Keratinocyte (primary cell): ENCODE results near the gene F11R. TPM values are rescaled to one million over a fixed set of nuclear protein-coding genes. Genes with fewer than 3 reads are reported as not detected.
"Not testable (repeated sequence)": the region's sequence is repeated elsewhere in the genome, so short reads cannot be mapped to it uniquely, and the experiment has no call there.

Source experiments
- DNase-seq: peaks from one replicate; pipeline ENCODE4 v3.0.0-alpha.2; 2011; ENCODE audit warnings: low read depth, missing footprints, low spot score
- FAIRE-seq: peaks from 2 replicates; lab custom pipeline; 2011; peaks lifted over from hg19 to GRCh38; lab: Jason Lieb, UNC
- H2AFZ ChIP-seq: 2 replicates; pipeline ENCODE4 v1.6.0; 2012; ENCODE audit warnings: low read length, control low read depth, inconsistent platforms; ENCODE audit not compliant: control insufficient read depth
- H3K27ac ChIP-seq: 2 replicates; pipeline ENCODE4 v1.5.1; 2011; ENCODE audit warnings: low read length; ENCODE audit not compliant: control insufficient read depth, insufficient read depth
- H3K27me3 ChIP-seq: 3 replicates; pipeline ENCODE4 v1.6.0; 2011; ENCODE audit warnings: low read length; ENCODE audit not compliant: control insufficient read depth, insufficient read depth; ENCODE audit errors: extremely low read depth
- H3K36me3 ChIP-seq, 2 experiments: 2 replicates in 1 of 2; 3 replicates in 1 of 2; pipeline ENCODE4 v1.5.1; 2011; ENCODE audit warnings: low read length in 2 of 2, mild to moderate bottlenecking in 1 of 2; ENCODE audit not compliant: control insufficient read depth in 2 of 2, insufficient read depth in 2 of 2; ENCODE audit errors: extremely low read depth in 1 of 2
- H3K4me1 ChIP-seq: 3 replicates; pipeline ENCODE4 v1.5.1; 2011; ENCODE audit warnings: low read length; ENCODE audit not compliant: control insufficient read depth, insufficient read depth; ENCODE audit errors: extremely low read depth
- H3K4me2 ChIP-seq: 3 replicates; pipeline ENCODE4 v1.6.0; 2011; ENCODE audit warnings: low read depth, low read length; ENCODE audit not compliant: control insufficient read depth, insufficient read depth; ENCODE audit errors: extremely low read depth
- H3K4me3 ChIP-seq, 3 experiments: fragments of 200-600 bp in 1 of 3; sonication (generic) in 1 of 3; 2 replicates in 2 of 3; 3 replicates in 1 of 3; pipeline ENCODE4 v1.5.1; 2011 to 2016; ENCODE audit warnings: low read length in 3 of 3, mild to moderate bottlenecking in 3 of 3, control low read depth in 2 of 3, inconsistent platforms in 1 of 3, low read depth in 1 of 3, mixed read lengths in 1 of 3, mixed run types in 1 of 3, moderate library complexity in 1 of 3; ENCODE audit not compliant: control insufficient read depth in 2 of 3, insufficient read depth in 2 of 3; ENCODE audit errors: extremely low read depth in 1 of 3
- H3K79me2 ChIP-seq: 2 replicates; pipeline ENCODE4 v1.6.0; 2012; ENCODE audit warnings: low read length; ENCODE audit not compliant: control insufficient read depth, insufficient read depth
- H3K9ac ChIP-seq: 3 replicates; pipeline ENCODE4 v1.6.0; 2011; ENCODE audit warnings: low read length; ENCODE audit not compliant: control insufficient read depth, insufficient read depth; ENCODE audit errors: extremely low read depth
- H3K9me1 ChIP-seq: 3 replicates; pipeline ENCODE4 v1.6.0; 2011; ENCODE audit warnings: low read length; ENCODE audit not compliant: control insufficient read depth, insufficient read depth; ENCODE audit errors: extremely low read depth
- H3K9me3 ChIP-seq: 2 replicates; pipeline ENCODE4 v1.5.1; 2012; ENCODE audit warnings: low read depth, low read length; ENCODE audit not compliant: control insufficient read depth
- H4K20me1 ChIP-seq: 3 replicates; pipeline ENCODE4 v1.6.0; 2011; ENCODE audit warnings: low read length; ENCODE audit not compliant: control insufficient read depth, insufficient read depth; ENCODE audit errors: extremely low read depth
- CTCF ChIP-seq, 3 experiments: IDR thresholded peaks in 1 of 3; conservative IDR thresholded peaks in 1 of 3; optimal IDR thresholded peaks in 1 of 3; 2 replicates in 2 of 3; 3 replicates in 1 of 3; pipeline versions ENCODE3 to v1.5.1; 2011; ENCODE audit warnings: low read length in 3 of 3, mild to moderate bottlenecking in 3 of 3, moderate library complexity in 2 of 3, control low read depth in 1 of 3, inconsistent platforms in 1 of 3; ENCODE audit not compliant: insufficient read depth in 2 of 3; ENCODE audit errors: extremely low read depth in 1 of 3
- EZH2 ChIP-seq: IDR thresholded peaks from one replicate; pipeline ENCODE4 v1.6.1; 2012; ENCODE audit warnings: inconsistent platforms, mild to moderate bottlenecking, low read length, moderate library complexity
- dilution Hi-C: fragments of 300-500 bp; cut with MboI; formaldehyde crosslinking; loops from one replicate; pipeline ENCODE4 v1.7.0; 2020; ENCODE audit warnings: low sequenced_read_pairs; ENCODE audit not compliant: extremely low pct_ligation_motif_present
- polyA plus RNA-seq, 5 experiments: library from polyadenylated mRNA; depleted of rRNA in 3 of 5; stranded (reverse) in 3 of 5; stranded (forward) in 1 of 5; unstranded in 1 of 5; fragments of >200 nt; gene quantifications; 1 replicate in 1 of 5; 2 replicates in 3 of 5; 3 replicates in 1 of 5; pipeline versions ENCODE4 v1.2.1 to v1.2.3, GENCODE V29; 2011 to 2012; ENCODE audit warnings: missing spikeins in 2 of 5, low read depth in 1 of 5, low replicate concordance in 1 of 5

The F11R gene
- polyA plus RNA-seq, 1 donor (not counting 4 experiments of a cell fraction or from before 2014, with no cell fraction given) = 224 TPM

- H3K27ac ChIP-seq = peak overlapping the region; percentile 95
- H4K20me1 ChIP-seq = no peaks in the 10 kb centered on the region
- no peaks in the 10 kb centered on the region for H3K9me1 ChIP-seq
- H3K27me3 ChIP-seq = no peaks in the 10 kb centered on the region
- H3K9me3 ChIP-seq = no peaks in the 10 kb centered on the region
- no peak overlapping the region for H2AFZ ChIP-seq
- H3K79me2 ChIP-seq = peaks cover 55% of the 10 kb centered on the region
- H3K4me3 ChIP-seq = peak overlapping the region; percentile 77 to 98 (median 86)
- H3K4me1 ChIP-seq = peaks cover 51% of the 10 kb centered on the region
- peak overlapping the region; percentile 100 for H3K9ac ChIP-seq
- peak overlapping the region; percentile 60 for H3K4me2 ChIP-seq
- peaks cover 5 to 9% of the 10 kb centered on the region in 2 experiments for H3K36me3 ChIP-seq
- no peak for TF ChIP-seq CTCF (optimal IDR thresholded peaks at IDR 0.05 in 1 of 3, IDR thresholded peaks at IDR 0.05 in 1 of 3, conservative IDR thresholded peaks at IDR 0.05 in 1 of 3; ENCODE audit: extremely low read depth in 1 of 3, insufficient read depth in 2 of 3, low read length in 3 of 3)
- dilution Hi-C loops = no loop called here
- FAIRE-seq (no peak), DNase-seq (no peak)
Measured at GRCh38 chr1:161018631-161018930, 2.4 kb downstream of the F11R start.

GRCh38 chr1:161017756-161018630, 3.0 kb downstream of the F11R start:
- Histone ChIP-seq H3K9ac (peak overlapping the region; percentile 100), H3K4me3 (peak overlapping the region; percentile 77 to 98 (median 86)), H3K4me2 (peak overlapping the region; percentile 60), H3K4me1 (peaks cover 57% of the 10 kb centered on the region), H3K79me2 (peaks cover 61% of the 10 kb centered on the region), H3K36me3 (peaks cover 7 to 13% of the 10 kb centered on the region in 2 experiments), H2AFZ (no peak overlapping the region), H3K27me3 (no peaks in the 10 kb centered on the region), H3K9me1 (no peaks in the 10 kb centered on the region), H3K9me3 (no peaks in the 10 kb centered on the region), H3K27ac (peak overlapping the region; percentile 95), H4K20me1 (no peaks in the 10 kb centered on the region)
- DNase-seq (no peak), FAIRE-seq (no peak)
- dilution Hi-C loops = no loop called here
- TF ChIP-seq CTCF (optimal IDR thresholded peaks at IDR 0.05 in 1 of 3, IDR thresholded peaks at IDR 0.05 in 1 of 3, conservative IDR thresholded peaks at IDR 0.05 in 1 of 3; ENCODE audit: extremely low read depth in 1 of 3, insufficient read depth in 2 of 3, low read length in 3 of 3) = no peak
- TF ChIP-seq EZH2 = no peak

GRCh38 chr1:161017181-161017580, 3.8 kb downstream of the F11R start:
- H3K4me3 ChIP-seq = peak overlapping the region in 1 of 3 experiments; percentile 11
- dilution Hi-C loops, FAIRE-seq, H3K9ac ChIP-seq, H3K27me3 ChIP-seq, H3K9me1 ChIP-seq, H4K20me1 ChIP-seq, H3K9me3 ChIP-seq, H2AFZ ChIP-seq, DNase-seq: not testable (repeated sequence)
- H3K36me3 ChIP-seq = peaks cover 7 to 13% of the 10 kb centered on the region in 2 experiments
- peaks cover 55% of the 10 kb centered on the region for H3K4me1 ChIP-seq
- H3K4me2 ChIP-seq = peak overlapping the region; percentile 60
- peaks cover 68% of the 10 kb centered on the region for H3K79me2 ChIP-seq
- peak overlapping the region; percentile 95 for H3K27ac ChIP-seq
